ENCODE measurements around the gene ANKRD60. TPM values are rescaled to one million over a fixed set of nuclear protein-coding genes. Genes with fewer than 3 reads are reported as not detected.
A peak's percentile ranks its signal among the peaks of the same experiment; 100 is the strongest.

Gene ANKRD60
- total and polyA plus RNA-seq, 2 experiments from 2014 or later = not detected

GRCh38 chr20:58173091-58173490 is 55.4 kb downstream of the ANKRD60 start:
- in situ Hi-C loops (cut with MboI) = no loop called here
- H3K4me2 ChIP-seq (ENCODE audit: unreplicated experiment) = no peak overlapping the region

GRCh38 chr20:58171796-58172425 is 56.5 kb downstream of the ANKRD60 start:
- in situ Hi-C loops (cut with MboI) = no loop called here
- 82 to 85% methylated on average over 8 of the region's 8 CpGs for WGBS, 2 experiments (ENCODE audit: low coverage in 1 of 2, low lambda C conversion rate in 2 of 2, missing lambda C conversion rate in 2 of 2)
- no peaks in the 10 kb centered on the region for H3K79me2 ChIP-seq (ENCODE audit: insufficient read depth)

More at GRCh38 chr20:58173091-58173490, 55.4 kb downstream of the ANKRD60 start:
- Histone ChIP-seq H4K20me1 (ENCODE audit: insufficient read depth) (no peaks in the 10 kb centered on the region), H3K4me3 (no peak overlapping the region), H3K36me3 (ENCODE audit: low read depth) (no peaks in the 10 kb centered on the region), H3K9ac (no peak overlapping the region), H3K9me3 (ENCODE audit: low read depth) (no peaks in the 10 kb centered on the region), H3F3A (ENCODE audit: insufficient read depth) (peaks cover 3% of the 10 kb centered on the region; the same call in 1 of the 2 replicates), H2AFZ (no peak overlapping the region), H3K27me3 (replicated peaks; ENCODE audit: insufficient read depth) (no peaks in the 10 kb centered on the region), H3K79me2 (ENCODE audit: insufficient read depth) (no peaks in the 10 kb centered on the region), H3K27ac (no peak overlapping the region), H3K4me1 (ENCODE audit: insufficient read depth) (peaks cover 13% of the 10 kb centered on the region), H3K9me2 (ENCODE audit: insufficient read depth) (no peaks in the 10 kb centered on the region)
- WGBS, 2 experiments (ENCODE audit: low coverage in 1 of 2, low lambda C conversion rate in 2 of 2, missing lambda C conversion rate in 2 of 2) = 94 to 98% methylated on average over 5 to 9 of the region's 9 CpGs
- TF ChIP-seq EZH2phosphoT487 (IDR thresholded peaks at IDR 0.05; ENCODE audit: insufficient read depth, low read depth) (no peak), EZH2 (IDR thresholded peaks at IDR 0.05; ENCODE audit: insufficient read depth, poor library complexity, severe bottlenecking) (no peak)
- DNase-seq = no peak

GRCh38 chr20:58169450-58169849 is 59.0 kb downstream of the ANKRD60 start:
- peak; percentile 78 for DNase-seq
- TF ChIP-seq EZH2phosphoT487 (IDR thresholded peaks at IDR 0.05; ENCODE audit: insufficient read depth, low read depth) (no peak), EZH2 (IDR thresholded peaks at IDR 0.05; ENCODE audit: insufficient read depth, poor library complexity, severe bottlenecking) (no peak)
- H3F3A ChIP-seq (ENCODE audit: insufficient read depth) = peaks cover 3% of the 10 kb centered on the region; the same call in 1 of the 2 replicates
- in situ Hi-C loops (cut with MboI) = no loop called here
- H3K4me1 ChIP-seq (ENCODE audit: insufficient read depth) = peaks cover 7% of the 10 kb centered on the region
- H3K27ac ChIP-seq = no peak overlapping the region
- H3K4me3 ChIP-seq = no peak overlapping the region
- no peaks in the 10 kb centered on the region for H3K27me3 ChIP-seq (replicated peaks; ENCODE audit: insufficient read depth)
- H2AFZ ChIP-seq = no peak overlapping the region
- H3K36me3 ChIP-seq (ENCODE audit: low read depth) = no peaks in the 10 kb centered on the region
- H4K20me1 ChIP-seq (ENCODE audit: insufficient read depth) = no peaks in the 10 kb centered on the region
- H3K9ac ChIP-seq = no peak overlapping the region
- WGBS, 2 experiments (ENCODE audit: low coverage in 1 of 2, low lambda C conversion rate in 2 of 2, missing lambda C conversion rate in 2 of 2) = 55 to 60% methylated on average over 4 of the region's 4 CpGs
- no peak overlapping the region for H3K4me2 ChIP-seq (ENCODE audit: unreplicated experiment)
- H3K79me2 ChIP-seq (ENCODE audit: insufficient read depth) = no peaks in the 10 kb centered on the region
- no peaks in the 10 kb centered on the region for H3K9me3 ChIP-seq (ENCODE audit: low read depth)
- no peaks in the 10 kb centered on the region for H3K9me2 ChIP-seq (ENCODE audit: insufficient read depth)

More at GRCh38 chr20:58171796-58172425, 56.5 kb downstream of the ANKRD60 start:
- Histone ChIP-seq H3K27ac (no peak overlapping the region), H3F3A (ENCODE audit: insufficient read depth) (peaks cover 3% of the 10 kb centered on the region; the same call in 1 of the 2 replicates), H3K36me3 (ENCODE audit: low read depth) (no peaks in the 10 kb centered on the region), H3K4me2 (ENCODE audit: unreplicated experiment) (no peak overlapping the region), H3K4me1 (ENCODE audit: insufficient read depth) (peaks cover 13% of the 10 kb centered on the region), H4K20me1 (ENCODE audit: insufficient read depth) (no peaks in the 10 kb centered on the region), H3K4me3 (no peak overlapping the region), H3K9me2 (ENCODE audit: insufficient read depth) (no peaks in the 10 kb centered on the region), H3K27me3 (replicated peaks; ENCODE audit: insufficient read depth) (no peaks in the 10 kb centered on the region), H2AFZ (no peak overlapping the region), H3K9ac (no peak overlapping the region), H3K9me3 (ENCODE audit: low read depth) (no peaks in the 10 kb centered on the region)
- TF ChIP-seq EZH2phosphoT487 (IDR thresholded peaks at IDR 0.05; ENCODE audit: insufficient read depth, low read depth) (no peak), EZH2 (IDR thresholded peaks at IDR 0.05; ENCODE audit: insufficient read depth, poor library complexity, severe bottlenecking) (no peak)
- DNase-seq = no peak

GRCh38 chr20:58168843-58169242 is 59.6 kb downstream of the ANKRD60 start:
- TF ChIP-seq EZH2 (IDR thresholded peaks at IDR 0.05; ENCODE audit: insufficient read depth, poor library complexity, severe bottlenecking) (no peak), EZH2phosphoT487 (IDR thresholded peaks at IDR 0.05; ENCODE audit: insufficient read depth, low read depth) (no peak)
- Histone ChIP-seq H3K79me2 (ENCODE audit: insufficient read depth) (no peaks in the 10 kb centered on the region), H2AFZ (no peak overlapping the region), H3K27me3 (replicated peaks; ENCODE audit: insufficient read depth) (no peaks in the 10 kb centered on the region), H3K4me1 (ENCODE audit: insufficient read depth) (peaks cover 1% of the 10 kb centered on the region), H4K20me1 (ENCODE audit: insufficient read depth) (no peaks in the 10 kb centered on the region), H3K9me2 (ENCODE audit: insufficient read depth) (no peaks in the 10 kb centered on the region), H3F3A (ENCODE audit: insufficient read depth) (peaks cover 3% of the 10 kb centered on the region; the same call in 1 of the 2 replicates), H3K27ac (no peak overlapping the region), H3K9me3 (ENCODE audit: low read depth) (no peaks in the 10 kb centered on the region), H3K4me2 (ENCODE audit: unreplicated experiment) (no peak overlapping the region), H3K4me3 (no peak overlapping the region), H3K36me3 (ENCODE audit: low read depth) (no peaks in the 10 kb centered on the region), H3K9ac (no peak overlapping the region)
- no peak for DNase-seq
- WGBS, 2 experiments (ENCODE audit: low coverage in 1 of 2, low lambda C conversion rate in 2 of 2, missing lambda C conversion rate in 2 of 2) = 89 to 93% methylated on average over 4 of the region's 4 CpGs
- in situ Hi-C loops (cut with MboI) = no loop called here
